ENCODE data around the gene LBR.

GRCh38 chr1:225447650-225448089 lies 19.8 kb upstream of the LBR start:
- TF ChIP-seq CTCF (IDR thresholded peaks at IDR 0.05): no peak
- TF ChIP-seq POLR2A (IDR thresholded peaks at IDR 0.05): no peak
